GM19043 (cell line): ENCODE data around the gene PCDHGC5.

Experiments used
- ATAC-seq: cut with Tn5 transposase; IDR thresholded peaks from one replicate; pipeline ENCODE4 v1.9.1; 2021; ENCODE audit warnings: low read depth; ENCODE audit not compliant: unreplicated experiment

Gene PCDHGC5

GRCh38 chr5:141527426-141527825 lies 38.5 kb downstream of the PCDHGC5 start:
- ATAC-seq, result no peak

- no peak for ATAC-seq
These were observed 39.6 kb downstream of the PCDHGC5 start for GRCh38 chr5:141528291-141528984.

GRCh38 chr5:141529002-141529401 lies 40.1 kb downstream of the PCDHGC5 start:
- ATAC-seq, result peak; percentile 45

- no peak for ATAC-seq
These were observed 41.0 kb downstream of the PCDHGC5 start for GRCh38 chr5:141529873-141530272.

GRCh38 chr5:141532726-141533125 lies 43.8 kb downstream of the PCDHGC5 start:
- ATAC-seq, result no peak

DNA sequence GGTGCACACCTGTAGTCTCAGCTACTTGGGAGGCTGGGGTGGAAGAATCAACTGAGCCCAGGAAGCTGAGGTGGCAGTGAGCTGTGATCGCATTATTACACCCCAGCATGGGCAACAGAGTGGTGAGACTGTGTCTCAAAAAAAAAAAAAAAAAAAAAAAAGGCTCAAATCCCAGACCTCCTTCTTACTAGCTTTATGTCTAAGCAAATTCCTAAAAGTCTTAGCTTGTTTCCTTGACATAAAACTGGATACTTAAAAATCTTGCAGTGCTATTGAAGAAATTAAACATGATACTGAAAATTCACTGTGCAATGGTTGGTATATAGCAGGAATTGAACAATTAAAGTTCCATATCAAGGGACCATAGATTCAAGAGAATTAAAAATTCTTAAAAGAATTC lies 45.0 kb downstream of the PCDHGC5 start:
- ATAC-seq, result no peak

DNA sequence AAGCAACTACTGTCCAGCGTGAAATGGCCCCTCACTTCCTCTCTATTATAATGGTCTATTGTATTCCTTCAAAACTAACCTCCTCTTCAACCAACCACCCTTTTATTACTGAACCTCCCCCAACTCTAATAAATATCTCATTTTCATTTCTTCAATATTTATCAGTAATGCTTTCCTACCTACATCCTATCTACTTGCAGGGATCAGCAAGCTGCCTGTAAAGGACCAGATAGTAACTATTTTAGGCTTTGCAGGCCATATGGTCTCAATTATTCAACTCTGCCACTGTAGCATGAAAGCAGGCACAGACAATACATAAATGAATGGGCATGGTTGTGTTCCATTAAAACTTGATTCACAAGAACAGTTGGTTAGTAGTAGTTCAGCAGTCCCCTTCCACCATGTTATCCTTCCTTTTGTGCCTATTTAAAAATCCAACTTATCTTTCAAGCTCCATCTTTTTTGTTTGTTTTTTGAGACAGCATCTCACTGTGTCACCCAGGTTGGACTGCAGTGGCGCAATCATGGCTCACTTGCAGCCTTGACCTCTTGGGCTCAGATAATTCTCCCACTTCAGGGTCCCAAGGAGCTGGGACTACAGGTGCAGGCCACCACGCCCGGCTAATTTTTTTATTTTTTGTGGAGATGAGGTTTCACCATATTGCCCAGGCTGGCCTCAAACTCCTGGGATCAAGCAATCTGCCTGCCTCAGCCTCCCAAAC lies 45.8 kb downstream of the PCDHGC5 start:
- ATAC-seq, result no peak
